NB4 (cell line): ENCODE measurements around the gene STAG2.

ENCODE experiments used
- DNase-seq: peaks from one replicate; pipeline ENCODE4 v3.0.0; 2010; ENCODE audit warnings: low read depth
- H3K4me3 ChIP-seq: one replicate; pipeline ENCODE4 v1.5.1; 2011; ENCODE audit warnings: mild to moderate bottlenecking, low read depth, low read length, moderate library complexity
- CTCF ChIP-seq: IDR thresholded peaks from one replicate; pipeline ENCODE4 v1.5.1; 2012; ENCODE audit warnings: low read depth, low read length
- MAX ChIP-seq: IDR thresholded peaks from 2 replicates; pipeline ENCODE4 v1.6.1; 2011; ENCODE audit warnings: low read depth, low read length
- MYC ChIP-seq: IDR thresholded peaks from 2 replicates; pipeline ENCODE4 v1.6.1; 2011; ENCODE audit warnings: low read depth, low read length
- POLR2A ChIP-seq: IDR thresholded peaks from 2 replicates; pipeline ENCODE4 v1.6.1; 2011; ENCODE audit warnings: mild to moderate bottlenecking; ENCODE audit not compliant: insufficient read length; ENCODE audit errors: extremely low read depth

Gene STAG2

GRCh38 chrX:124001581-124001980, 40.1 kb downstream of the STAG2 start:
- H3K4me3 ChIP-seq = no peak overlapping the region
- TF ChIP-seq POLR2A = no peak
- no peak for TF ChIP-seq MYC
- no peak for TF ChIP-seq CTCF
- no peak for TF ChIP-seq MAX
- no peak for DNase-seq

DNA sequence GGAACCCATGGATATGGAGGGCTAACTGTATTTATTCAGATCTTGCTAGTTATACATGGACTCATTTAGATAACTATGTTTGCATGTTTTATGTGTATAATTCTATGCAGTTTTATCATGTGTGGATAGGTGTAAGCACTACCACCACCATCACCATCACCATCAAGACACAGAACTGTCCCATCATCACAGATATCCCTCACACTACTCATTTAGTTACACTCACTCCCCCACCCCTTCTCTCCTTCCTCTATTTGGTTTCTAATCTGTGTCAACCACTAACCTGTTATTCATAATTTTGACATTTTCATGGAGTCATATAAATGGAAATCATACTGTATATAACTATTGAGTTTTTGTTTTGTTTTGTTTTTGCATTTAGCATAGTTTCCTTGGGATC, 43.7 kb downstream of the STAG2 start:
- TF ChIP-seq MYC (no peak), CTCF (no peak), MAX (no peak), POLR2A (no peak)
- H3K4me3 ChIP-seq = no peak overlapping the region

GRCh38 chrX:124010157-124010556, 48.7 kb downstream of the STAG2 start:
- DNase-seq = no peak
- no peak for TF ChIP-seq MYC
- H3K4me3 ChIP-seq = no peak overlapping the region

More for the DNA sequence above, 43.7 kb downstream of the STAG2 start:
- DNase-seq = no peak

DNA sequence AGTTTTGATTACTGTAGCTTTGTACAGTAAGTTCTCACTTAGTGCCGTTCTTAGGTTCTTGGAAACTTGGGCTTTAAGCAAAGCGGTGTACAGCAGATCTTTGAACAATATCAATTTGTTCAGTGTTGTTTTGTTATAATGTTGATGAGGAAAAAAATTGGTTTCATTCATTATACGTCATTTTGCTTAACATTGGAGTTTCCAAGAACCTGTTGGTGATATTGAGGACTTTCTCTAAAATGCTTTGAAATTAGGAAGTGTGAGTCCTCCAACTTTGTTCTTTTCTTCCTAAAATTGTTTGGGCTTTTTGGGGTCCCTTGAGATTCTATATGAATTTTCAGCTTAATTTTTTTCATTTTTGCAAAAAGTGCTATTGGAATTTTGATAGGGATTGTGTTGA, 49.1 kb downstream of the STAG2 start:
- no peak overlapping the region for H3K4me3 ChIP-seq
- TF ChIP-seq POLR2A (no peak), MAX (no peak)
- no peak for DNase-seq

DNA sequence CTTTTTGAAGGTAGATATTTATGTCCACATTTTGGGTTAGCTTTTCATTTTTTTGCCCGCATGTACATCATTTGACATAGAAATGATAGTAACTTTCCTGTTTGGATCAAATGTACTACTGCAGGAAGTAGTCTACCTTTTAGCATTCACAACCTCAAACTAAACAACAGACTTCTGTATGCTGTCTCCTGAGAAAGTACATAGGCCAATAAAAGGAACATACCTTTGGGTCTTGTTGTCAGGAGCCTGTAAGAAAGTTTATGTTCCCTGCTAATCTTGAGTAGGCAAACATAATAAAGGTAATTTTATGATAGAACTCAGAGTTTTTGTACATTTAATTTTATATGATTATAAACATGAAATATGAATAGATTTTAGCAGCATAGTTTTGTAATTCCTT, 54.2 kb downstream of the STAG2 start:
- DNase-seq = no peak
- H3K4me3 ChIP-seq = no peak overlapping the region
- TF ChIP-seq MAX (no peak), POLR2A (no peak), MYC (no peak), CTCF (no peak)

DNA sequence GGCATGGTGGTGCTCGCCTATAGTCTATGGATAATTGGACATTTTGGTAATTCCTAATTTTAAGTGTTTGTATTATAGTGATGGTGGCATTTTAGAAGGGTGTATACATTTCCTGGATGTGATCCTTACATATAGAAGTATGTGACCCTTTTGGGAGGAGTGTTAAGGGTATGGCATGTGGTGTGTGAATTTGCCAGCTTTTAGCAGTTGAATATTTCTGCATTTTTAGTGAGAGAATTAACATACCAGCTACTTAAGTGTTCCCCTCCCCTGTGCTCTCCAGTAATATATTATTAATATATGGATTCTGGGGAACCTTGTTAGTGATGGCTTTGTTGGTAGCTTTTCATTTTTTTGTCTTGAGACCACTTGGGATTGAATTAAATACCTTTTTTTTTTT, 55.3 kb downstream of the STAG2 start:
- DNase-seq = no peak
- H3K4me3 ChIP-seq = no peak overlapping the region
- TF ChIP-seq MAX = no peak
- TF ChIP-seq POLR2A = no peak

DNA sequence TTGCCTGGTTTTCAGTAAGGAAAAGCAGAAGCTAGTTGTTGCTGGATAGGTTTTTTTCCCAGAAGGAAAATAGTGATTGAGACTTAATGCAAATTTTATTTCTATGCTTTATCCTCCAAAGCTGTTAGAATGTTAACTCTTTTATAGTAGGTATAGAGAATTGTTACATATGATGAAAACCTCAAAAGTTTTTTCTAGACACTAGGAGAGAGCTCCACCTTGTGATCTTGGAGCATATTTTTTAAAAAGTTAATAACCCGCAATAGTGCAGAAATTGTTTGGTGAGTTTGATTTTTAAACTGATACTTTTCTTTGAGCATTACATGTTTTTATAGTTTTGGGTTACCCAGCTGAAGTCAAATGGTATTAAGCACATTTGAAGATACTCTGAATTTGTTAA, 56.5 kb downstream of the STAG2 start:
- no peak for TF ChIP-seq MAX
- no peak overlapping the region for H3K4me3 ChIP-seq
- peak; percentile 7 for DNase-seq

- H3K4me3 ChIP-seq = no peak overlapping the region
- DNase-seq = no peak
- TF ChIP-seq MYC (no peak), MAX (no peak), CTCF (no peak), POLR2A (no peak)
These were observed 62.3 kb downstream of the STAG2 start for GRCh38 chrX:124023838-124024238.
